ENCODE results near the gene CD58.

DNA sequence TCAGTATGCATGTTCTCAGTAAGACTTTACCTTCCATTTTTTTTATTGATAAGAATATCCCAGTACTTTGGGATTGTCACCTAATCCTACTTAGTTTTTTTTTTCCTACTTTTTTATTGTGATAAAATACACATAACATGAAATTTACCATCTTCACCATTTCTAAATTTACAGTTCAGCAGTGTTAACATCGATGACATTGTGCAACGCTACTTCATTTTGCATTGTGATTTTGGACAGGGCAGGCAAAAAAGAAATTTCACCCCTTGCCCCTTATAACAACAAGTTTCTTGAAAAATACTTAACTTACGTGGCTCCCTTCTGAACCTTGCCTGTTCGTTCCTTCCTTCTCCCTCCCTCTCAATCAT, 105.4 kb downstream of the CD58 start:
- TF ChIP-seq, protein P1, sequence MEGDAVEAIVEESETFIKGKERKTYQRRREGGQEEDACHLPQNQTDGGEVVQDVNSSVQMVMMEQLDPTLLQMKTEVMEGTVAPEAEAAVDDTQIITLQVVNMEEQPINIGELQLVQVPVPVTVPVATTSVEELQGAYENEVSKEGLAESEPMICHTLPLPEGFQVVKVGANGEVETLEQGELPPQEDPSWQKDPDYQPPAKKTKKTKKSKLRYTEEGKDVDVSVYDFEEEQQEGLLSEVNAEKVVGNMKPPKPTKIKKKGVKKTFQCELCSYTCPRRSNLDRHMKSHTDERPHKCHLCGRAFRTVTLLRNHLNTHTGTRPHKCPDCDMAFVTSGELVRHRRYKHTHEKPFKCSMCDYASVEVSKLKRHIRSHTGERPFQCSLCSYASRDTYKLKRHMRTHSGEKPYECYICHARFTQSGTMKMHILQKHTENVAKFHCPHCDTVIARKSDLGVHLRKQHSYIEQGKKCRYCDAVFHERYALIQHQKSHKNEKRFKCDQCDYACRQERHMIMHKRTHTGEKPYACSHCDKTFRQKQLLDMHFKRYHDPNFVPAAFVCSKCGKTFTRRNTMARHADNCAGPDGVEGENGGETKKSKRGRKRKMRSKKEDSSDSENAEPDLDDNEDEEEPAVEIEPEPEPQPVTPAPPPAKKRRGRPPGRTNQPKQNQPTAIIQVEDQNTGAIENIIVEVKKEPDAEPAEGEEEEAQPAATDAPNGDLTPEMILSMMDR (IDR thresholded peaks at IDR 0.05) = no peak
- no peak for TF ChIP-seq POLR2A (IDR thresholded peaks at IDR 0.05)
